HG02840 (cell line): Measurements from ENCODE around the gene CCDC73.
"Not testable (repeated sequence)": the region's sequence is repeated elsewhere in the genome, so short reads cannot be mapped to it uniquely, and the experiment has no call there.

Source experiments
- ATAC-seq: cut with Tn5 transposase; IDR thresholded peaks from one replicate; pipeline ENCODE4 v1.9.1; 2021; ENCODE audit warnings: mild to moderate bottlenecking, moderate library complexity, moderate number of reproducible peaks; ENCODE audit not compliant: unreplicated experiment, low FRiP score

The CCDC73 gene

GRCh38 chr11:32602657-32603415, 191.6 kb downstream of the CCDC73 start:
- ATAC-seq = no peak

DNA sequence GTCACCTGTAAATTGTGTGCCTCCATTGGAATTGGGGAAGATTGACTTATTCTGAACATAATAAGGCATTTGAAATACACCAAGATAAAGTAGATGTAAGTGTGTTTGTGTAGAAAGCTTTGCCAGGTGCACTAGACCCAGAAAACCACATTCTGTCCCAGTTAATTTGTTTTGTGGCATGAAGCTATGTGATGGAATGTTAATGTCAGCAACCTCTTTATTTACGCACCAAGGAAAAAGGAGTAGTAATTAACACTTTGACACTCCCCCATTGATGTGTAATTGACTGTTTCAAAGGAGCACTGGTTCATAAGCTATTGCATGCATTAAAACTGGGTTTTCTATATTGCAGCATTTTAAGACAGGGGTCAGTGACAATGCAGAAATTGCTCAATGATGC, 196.5 kb downstream of the CCDC73 start:
- no peak for ATAC-seq

DNA sequence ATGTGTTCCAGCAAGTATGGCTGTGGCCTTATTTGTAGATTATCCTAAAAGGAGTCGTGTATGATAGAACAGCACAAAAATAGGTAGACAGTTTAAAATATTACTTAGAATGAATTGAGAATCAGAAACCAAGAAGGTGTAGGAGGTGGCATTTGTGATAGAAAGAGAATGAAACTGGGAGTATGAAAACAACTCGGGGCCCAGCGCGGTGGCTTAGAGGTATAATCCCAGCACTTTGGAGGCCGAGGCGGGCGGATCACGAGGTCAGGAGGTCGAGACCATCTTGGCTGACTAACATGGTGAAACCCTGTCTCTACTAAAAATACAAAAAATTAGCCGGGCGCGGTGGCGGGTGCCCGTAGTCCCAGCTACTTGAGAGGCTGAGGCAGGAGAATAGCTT, 198.3 kb downstream of the CCDC73 start:
- ATAC-seq = not testable (repeated sequence)

DNA sequence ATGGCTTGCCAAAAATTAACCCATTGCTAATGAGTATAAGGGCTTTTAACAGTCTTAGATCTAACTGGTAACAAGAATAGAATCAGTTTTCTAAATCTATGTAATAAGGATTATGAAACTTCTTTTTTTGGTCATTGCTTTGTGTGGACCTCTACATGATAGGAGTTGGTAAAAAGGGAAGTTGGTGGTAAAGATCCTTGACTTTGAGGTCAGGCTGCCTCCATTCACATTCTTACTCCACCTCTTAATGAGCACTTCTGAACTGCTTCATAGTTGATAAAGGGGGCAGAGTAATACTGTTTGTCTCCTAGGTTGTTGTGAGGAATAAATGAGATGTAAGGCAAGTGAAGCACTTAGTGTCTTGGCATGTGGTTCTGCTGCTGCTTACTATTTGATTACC, 200.2 kb downstream of the CCDC73 start:
- ATAC-seq = no peak

DNA sequence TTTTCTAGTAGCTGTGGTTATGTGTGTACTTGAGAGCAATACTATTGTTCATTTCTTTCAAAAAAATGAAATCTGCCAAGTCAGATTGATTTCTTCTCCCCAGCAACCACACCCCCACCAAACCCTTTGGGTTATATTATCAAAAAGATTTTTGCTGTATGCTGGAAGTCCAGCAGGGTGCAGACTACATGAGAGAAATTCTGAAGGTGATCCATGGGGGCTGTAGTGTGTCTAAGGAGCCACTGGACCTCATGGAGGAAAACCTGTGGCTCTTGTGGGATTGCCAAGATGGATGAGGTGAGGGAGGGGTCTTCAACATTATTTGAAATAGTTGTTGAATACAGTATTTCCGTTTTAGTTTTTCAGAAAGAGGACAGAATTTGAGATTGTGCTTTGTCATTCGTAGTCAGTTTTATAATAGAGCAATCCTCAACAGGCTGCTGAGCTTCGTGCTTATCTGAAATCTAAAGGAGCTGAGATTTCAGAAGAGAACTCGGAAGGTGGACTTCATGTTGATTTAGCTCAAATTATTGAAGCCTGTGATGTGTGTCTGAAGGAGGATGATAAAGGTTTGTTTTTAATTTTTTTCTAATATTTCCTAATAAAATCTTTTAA, 207.8 kb downstream of the CCDC73 start:
- ATAC-seq = no peak

DNA sequence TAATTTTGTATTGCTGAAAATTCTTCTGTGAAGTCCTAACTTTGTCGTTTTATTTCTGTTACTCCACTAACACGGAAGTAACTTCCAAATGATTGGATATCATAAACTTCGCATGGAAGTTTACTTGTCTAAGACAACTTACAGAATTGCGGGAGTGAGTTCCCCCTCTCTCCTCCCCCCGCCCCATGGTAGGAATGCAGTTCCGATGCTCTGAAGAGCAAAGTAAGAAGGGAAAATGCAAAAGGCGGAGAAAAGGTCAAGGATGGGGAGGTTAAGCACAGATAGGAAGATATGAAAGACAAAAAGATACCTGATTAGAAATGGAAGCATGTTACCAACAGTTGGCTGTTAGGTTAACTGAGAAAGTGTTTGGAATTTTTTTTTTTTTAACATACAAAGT, 209.5 kb downstream of the CCDC73 start:
- ATAC-seq = no peak

- ATAC-seq = peak; percentile 97
Observed at GRCh38 chr11:32583459-32584271, 210.8 kb downstream of the CCDC73 start, which contains the start of gene EIF3M. Gene EIF3M, plus strand, starts transcription at chr11:32583831. Its CDS starts 57 bp downstream, at chr11:32583888.

- ATAC-seq = no peak
Observed at GRCh38 chr11:32581556-32581955, 212.9 kb downstream of the CCDC73 start.

DNA sequence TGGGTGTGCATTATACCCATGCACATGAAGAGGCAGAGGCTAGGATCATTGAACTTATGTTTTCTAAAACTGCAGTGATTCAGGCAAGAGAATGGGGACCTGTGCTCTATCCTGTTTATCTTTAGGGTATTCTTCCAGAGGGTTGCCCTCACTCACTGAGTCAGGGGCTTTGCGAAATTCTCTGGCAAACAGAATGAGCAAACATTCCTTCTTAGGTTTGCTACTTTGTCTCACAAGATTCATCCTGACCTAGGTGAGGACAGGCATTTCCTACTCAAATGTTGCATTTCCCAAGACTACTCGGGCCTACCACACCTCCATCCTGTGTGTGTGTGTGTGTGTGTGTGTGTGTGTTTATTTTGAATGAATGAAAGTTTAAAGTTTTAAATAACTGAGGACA, 213.5 kb downstream of the CCDC73 start:
- ATAC-seq = no peak

- ATAC-seq = no peak
Observed at GRCh38 chr11:32576456-32576855, 218.0 kb downstream of the CCDC73 start.

GRCh38 chr11:32575070-32575469, 219.4 kb downstream of the CCDC73 start:
- no peak for ATAC-seq

- ATAC-seq = no peak
Observed at GRCh38 chr11:32574421-32574820, 220.0 kb downstream of the CCDC73 start.

GRCh38 chr11:32573228-32573627, 221.2 kb downstream of the CCDC73 start:
- ATAC-seq = no peak

- no peak for ATAC-seq
Observed at GRCh38 chr11:32571039-32571438, 223.4 kb downstream of the CCDC73 start.

DNA sequence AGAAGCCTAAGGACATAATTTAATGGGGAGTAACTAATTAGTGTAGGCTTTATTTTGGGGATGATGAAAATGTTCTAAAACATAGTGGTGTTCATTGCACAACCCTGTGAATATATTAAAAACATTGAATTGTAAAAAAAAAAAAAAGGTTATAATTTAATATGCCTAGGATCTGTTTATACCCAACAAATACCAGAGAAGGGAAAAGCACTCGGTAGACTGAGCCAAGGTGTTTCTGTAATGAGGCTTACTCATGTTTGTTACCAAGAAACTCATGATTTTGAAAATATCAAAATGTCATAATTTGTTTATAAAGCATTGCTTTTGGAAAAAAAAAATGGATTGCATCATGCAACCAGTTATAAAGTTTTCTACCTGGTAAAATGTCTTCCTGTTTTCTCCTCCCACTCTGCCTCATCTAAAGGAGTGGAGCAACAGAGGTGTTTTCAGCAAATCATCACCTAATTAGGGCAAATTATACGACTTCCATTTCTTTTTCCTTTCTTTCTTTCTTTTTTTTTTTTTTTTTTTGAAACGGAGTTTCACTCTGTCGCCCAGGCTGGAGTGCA, 225.1 kb downstream of the CCDC73 start:
- no peak for ATAC-seq

GRCh38 chr11:32567154-32567553, 227.3 kb downstream of the CCDC73 start:
- no peak for ATAC-seq

DNA sequence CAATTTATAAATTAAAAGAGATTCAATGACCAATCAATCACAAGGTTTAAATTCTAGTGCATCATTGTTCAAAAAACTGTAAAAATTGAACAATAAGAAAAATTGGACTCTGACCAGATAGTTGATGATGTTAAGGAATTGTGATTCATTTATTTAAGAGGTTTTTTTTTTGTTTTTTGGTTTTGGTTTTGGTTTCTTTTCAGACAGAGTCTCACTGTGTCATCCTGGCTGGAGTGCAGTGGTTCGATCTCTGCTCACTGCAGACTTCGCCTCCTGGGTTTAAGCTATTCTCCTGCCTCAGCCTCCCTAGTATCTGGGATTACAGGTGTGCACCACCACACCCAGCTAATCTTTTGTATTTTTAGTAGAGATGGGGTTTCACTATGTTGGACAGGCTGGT, 227.9 kb downstream of the CCDC73 start:
- ATAC-seq = no peak

DNA sequence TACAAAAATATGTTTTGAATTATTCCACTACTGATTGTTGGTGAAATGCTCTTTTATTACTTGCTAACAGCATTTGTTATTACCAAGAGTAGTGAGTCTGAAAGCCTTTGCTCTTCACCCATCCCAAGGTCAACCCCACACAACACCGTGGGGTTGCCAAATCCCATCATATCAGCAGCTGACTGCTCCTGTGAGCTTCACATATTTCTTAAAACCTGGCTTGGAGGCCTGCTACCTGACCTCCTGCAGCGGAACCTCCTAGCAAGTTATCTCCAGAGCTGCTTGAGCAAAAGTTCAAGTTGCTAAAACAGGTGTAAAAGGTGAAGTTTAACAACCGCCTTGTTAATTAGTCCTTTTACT, 230.9 kb downstream of the CCDC73 start:
- no peak for ATAC-seq

GRCh38 chr11:32562839-32563599, 231.4 kb downstream of the CCDC73 start:
- ATAC-seq = no peak

- no peak for ATAC-seq
Observed at GRCh38 chr11:32561835-32562234, 232.6 kb downstream of the CCDC73 start.
